GM11168 (cell line): ENCODE results near the gene MEF2B.
"Not testable (repeated sequence)": the region's sequence is repeated elsewhere in the genome, so short reads cannot be mapped to it uniquely, and the experiment has no call there.

ENCODE experiments used
- in situ Hi-C: fragments of 300-500 bp; cut with MboI; formaldehyde crosslinking; loops from one replicate; pipeline ENCODE4 v1.12.0; 2022; ENCODE audit warnings: low sequenced_read_pairs; ENCODE audit not compliant: unreplicated experiment

The MEF2B gene

GRCh38 chr19:19160461-19161035, 9.5 kb downstream of the MEF2B start:
- in situ Hi-C loops, result no loop called here

- in situ Hi-C loops, result no loop called here
These were observed 10.5 kb downstream of the MEF2B start for GRCh38 chr19:19159534-19159933.

- in situ Hi-C loops, result no loop called here
These were observed 12.3 kb downstream of the MEF2B start for GRCh38 chr19:19157808-19158207.

DNA sequence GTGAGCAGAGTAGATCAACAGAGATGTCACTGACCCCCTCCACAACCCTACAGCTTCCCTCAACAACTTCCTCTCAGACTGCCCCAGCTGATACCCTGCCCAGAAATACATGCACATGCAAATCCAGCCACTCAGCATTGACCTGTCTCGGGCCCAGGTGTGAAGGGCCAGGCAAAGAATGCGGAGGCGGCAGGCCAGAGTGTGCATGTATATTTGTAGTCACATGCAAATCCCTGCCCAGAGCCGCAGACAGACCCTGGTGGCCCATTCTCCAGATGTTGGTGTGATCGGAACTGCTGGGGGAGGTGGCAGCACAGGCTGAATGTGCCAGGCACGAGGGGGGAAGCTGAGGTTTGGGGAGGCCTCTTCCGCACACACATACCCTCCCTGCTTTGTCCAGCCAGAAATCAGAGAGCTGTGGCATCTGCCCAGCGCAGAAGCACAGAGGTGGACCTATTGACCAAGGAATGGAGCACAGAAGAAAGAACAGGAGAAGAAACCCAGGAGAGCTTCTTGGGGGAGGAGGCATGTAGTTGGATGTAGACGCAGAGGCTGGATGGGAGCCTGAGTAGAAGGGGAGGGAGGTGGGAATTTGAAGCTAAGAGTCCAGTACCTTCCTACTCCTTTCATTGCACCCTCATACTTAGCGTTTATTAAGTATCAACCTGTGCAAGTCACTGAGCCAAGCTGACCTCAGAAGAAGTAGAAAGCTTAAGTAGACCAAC, 14.4 kb downstream of the MEF2B start:
- in situ Hi-C loops, result no loop called here

- in situ Hi-C loops, result no loop called here
These were observed 15.1 kb downstream of the MEF2B start for GRCh38 chr19:19154768-19155494.

DNA sequence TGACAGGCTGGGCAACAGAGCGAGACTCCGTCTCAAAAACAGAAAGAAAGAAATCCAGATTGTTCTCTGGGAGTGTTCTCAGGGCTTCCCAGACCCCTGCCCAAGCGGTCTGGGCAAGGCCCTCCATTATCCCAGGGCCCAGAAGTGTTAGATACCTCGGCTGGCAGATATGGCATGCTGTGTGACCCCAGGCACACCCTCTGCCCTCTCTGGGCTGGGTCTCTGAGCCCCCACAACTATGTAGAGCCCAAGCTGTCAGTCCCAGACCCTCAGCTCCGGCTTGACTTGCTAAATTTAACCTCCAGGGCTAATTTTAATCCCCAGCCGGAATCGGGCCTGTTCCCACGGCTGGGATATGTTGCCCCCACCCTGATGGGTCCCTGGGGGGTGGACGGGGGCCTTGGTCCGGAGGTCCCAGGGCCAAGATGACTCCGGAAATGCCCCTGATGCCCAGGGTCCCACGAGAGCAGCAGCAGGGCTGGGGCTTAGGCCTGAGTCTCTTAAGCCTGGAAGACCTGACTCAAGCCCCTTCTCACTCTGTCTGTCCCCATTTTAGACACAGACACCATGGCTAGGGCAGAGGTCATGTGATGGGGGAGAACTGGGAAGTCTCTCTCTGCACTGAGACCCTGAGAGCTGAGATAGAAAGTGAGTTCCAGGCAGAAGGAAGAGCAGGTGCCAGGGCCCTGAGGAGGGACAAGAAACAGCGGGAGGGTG, 17.2 kb downstream of the MEF2B start:
- in situ Hi-C loops, result no loop called here

- in situ Hi-C loops, result no loop called here
These were observed 18.6 kb downstream of the MEF2B start for GRCh38 chr19:19151418-19151817.

DNA sequence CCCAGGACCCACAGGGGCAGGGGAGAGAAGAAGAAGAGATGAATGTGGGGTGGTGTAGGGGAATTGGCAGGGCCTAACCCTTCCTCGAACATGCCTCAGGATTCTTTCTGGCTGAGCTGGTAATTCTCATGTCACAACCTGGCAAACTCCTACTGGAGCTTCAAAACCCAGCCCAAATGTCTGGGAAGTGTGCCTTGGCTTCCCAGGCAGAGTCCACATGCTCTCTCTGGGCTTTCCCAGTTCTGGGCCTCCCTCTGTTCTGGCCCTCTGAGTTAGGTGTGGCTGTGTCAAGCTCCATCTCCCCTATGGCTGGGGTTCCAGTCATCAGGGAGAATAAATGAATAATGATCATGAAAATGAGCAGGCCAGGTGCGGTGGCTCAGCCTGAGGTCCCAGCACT, 20.6 kb downstream of the MEF2B start:
- in situ Hi-C loops, result no loop called here

GRCh38 chr19:19148504-19148903, 21.6 kb downstream of the MEF2B start:
- in situ Hi-C loops, result not testable (repeated sequence)

GRCh38 chr19:19147344-19147743, 22.7 kb downstream of the MEF2B start:
- in situ Hi-C loops, result no loop called here

- in situ Hi-C loops, result no loop called here
These were observed 23.2 kb downstream of the MEF2B start for GRCh38 chr19:19146865-19147264.

GRCh38 chr19:19145684-19146608, 24.1 kb downstream of the MEF2B start:
- in situ Hi-C loops, result no loop called here

DNA sequence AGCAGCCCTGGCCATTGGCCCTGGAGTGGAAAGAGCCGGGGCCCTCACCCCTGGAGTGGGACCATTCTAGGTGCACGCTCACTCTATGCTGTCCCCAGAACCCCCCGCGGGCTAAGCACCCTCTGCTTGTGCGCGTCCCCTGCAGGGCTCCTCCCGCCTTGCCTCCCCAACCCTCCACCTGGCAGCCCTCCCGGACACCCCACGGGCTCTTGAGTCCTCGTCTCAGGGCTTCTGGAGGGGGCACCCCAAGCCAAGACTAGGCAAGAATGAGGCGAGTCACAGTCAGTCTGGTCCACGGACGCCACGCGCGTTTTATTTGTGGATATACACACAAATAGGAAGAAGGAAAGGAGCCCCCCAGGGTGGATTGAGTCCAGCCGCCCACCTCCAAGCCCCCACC, 24.8 kb downstream of the MEF2B start:
- in situ Hi-C loops, result no loop called here

DNA sequence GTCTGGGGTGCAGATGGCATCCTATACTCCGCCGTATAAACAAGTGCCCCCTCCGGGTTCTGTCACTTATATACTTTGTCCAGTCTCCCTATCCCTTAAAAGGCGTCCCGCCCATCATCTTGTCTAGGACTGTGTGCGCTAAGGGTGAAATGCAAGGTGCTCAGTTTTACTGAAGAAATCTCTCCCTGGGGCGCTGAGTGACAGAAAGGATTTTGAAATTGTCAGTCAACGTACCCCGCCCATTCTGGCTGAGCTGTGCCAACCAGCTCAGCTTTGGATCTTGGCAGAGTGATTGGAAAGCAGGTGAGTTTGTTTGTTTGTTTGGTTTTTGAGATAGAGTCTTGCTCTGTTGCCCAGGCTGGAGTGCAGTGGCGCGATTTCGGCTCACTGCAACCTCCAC, 27.7 kb downstream of the MEF2B start:
- in situ Hi-C loops, result loop anchor here (5.0 kb wide), 1 partner anchor 35 kb away; no protein-coding TSS in a partner anchor

DNA sequence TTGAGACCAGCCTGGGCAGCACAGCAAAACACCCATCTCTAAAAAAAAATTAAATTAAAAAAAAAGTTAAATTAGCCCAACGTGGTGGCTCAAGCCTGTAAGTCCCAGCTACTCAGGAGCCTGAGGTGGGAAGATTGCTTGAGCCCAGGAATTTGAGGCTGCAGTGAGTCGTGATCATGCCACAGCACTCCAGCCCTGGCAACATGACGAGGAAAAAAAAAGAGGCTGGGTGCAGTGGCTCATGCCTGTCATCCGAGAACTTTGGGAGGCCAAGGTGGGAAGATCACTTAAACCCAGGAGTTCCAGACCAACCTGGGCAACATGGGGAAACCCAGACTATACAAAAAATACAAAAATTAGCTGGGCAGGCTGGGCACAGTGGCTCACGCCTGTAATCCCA, 29.6 kb downstream of the MEF2B start:
- in situ Hi-C loops, result loop anchor here (5.0 kb wide), 1 partner anchor 37 kb away; no protein-coding TSS in a partner anchor

DNA sequence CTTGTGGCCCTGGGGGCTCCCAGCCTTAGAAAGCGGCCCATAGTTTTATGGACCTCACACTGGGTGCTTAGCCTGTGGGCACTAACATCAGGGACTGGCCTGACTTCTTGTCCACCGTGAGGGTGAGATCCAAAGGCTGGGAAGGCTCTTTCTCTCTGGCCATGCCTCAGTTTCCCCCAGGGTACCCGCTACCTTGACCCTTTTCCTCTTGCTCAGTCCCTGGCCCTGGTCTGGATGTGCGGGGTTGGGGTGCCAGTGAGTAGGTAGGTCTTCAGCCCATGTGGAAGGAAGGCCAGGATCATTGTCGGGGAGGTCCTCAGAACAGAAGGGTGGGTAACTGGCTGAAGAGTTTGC, 30.2 kb downstream of the MEF2B start:
- in situ Hi-C loops, result loop anchor here (5.0 kb wide), 2 partner anchors 37 to 78 kb away; partner anchors contain the start of gene SLC25A42

GRCh38 chr19:19138109-19138981, 31.7 kb downstream of the MEF2B start, which contains the start of gene TMEM161A:
Gene TMEM161A, minus strand, starts transcription at chr19:19138478. Its CDS starts 50 bp downstream, at chr19:19138428.
- in situ Hi-C loops, result loop anchor here (5.0 kb wide), 1 partner anchor 76 kb away; the partner anchor contains the start of gene SLC25A42

DNA sequence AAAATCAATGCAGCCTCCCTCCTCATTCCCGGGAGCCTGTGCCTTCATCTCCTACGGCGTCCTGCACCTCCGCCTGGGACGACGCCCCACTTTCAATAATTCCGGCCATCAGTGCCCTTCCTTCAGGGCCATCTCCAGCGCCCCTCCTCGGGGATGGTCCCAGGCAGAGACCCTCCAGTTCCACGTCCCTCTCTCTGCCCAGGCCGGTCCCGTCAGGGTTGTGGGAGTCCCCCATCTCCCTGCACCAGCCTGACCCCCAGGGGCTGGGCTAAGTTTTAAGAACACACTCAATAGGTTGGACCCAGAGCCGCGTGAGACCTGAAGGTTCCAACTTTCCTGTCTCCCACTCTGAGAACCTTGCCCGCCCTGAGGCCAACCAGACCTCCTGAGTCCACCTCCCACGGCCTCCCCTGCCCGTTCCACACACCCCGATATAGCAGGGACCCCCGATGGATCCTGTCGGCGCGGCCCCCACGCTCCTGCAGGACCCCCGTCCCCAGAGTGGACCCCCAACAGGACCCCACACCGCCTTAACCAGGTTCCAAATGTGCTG, 32.4 kb downstream of the MEF2B start:
- in situ Hi-C loops, result loop anchor here (5.0 kb wide), 1 partner anchor 75 kb away; the partner anchor contains the start of gene SLC25A42
